DMS153 treated with DMSO at 0.1 percent for 48 hours (cell line): Measurements from ENCODE around the gene NSD1.

ENCODE experiments used
- DNase-seq: peaks from one replicate; lab custom pipeline; 2025; ENCODE audit not compliant: unreplicated experiment; lab: John Stamatoyannopoulos, UW

The NSD1 gene

GRCh38 chr5:177343777-177344176 is 210.2 kb downstream of the NSD1 start:
- no peak for DNase-seq

GRCh38 chr5:177344891-177345290 is 211.3 kb downstream of the NSD1 start:
- DNase-seq = no peak

- no peak for DNase-seq
These were observed 213.2 kb downstream of the NSD1 start for GRCh38 chr5:177346820-177347219.

DNA sequence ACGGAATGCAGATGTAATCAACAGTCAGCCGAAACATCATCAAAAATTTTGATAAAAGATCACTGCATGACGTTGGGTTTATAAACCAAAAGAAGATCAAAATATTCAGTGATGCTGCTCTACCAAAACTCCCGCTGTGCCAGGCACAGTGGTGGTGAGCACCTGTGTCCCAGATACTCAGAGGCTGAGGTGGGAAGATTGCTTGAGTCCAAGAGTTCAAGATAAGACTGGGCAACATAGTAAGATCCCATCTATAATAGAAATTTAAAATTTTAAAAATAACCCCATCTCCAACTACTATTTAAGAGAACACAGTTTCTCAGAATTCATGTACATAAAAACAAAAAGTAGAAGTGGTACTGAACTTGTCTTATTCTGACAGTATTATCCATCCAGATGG is 214.1 kb downstream of the NSD1 start:
- no peak for DNase-seq

DNA sequence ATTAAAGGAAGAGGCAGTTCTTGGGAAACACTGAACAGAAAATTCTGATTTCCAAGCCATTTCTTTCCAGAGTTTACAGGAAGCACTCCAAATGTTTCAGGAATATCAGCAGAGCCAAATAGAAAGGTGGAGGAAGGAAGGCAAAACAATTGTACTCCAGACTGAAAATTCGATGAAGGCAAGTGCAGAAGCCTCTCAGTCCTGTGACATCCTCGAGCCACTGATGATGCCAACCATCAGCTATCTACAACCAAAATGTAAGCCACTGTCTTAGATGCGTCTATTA is 215.7 kb downstream of the NSD1 start:
- DNase-seq = no peak

DNA sequence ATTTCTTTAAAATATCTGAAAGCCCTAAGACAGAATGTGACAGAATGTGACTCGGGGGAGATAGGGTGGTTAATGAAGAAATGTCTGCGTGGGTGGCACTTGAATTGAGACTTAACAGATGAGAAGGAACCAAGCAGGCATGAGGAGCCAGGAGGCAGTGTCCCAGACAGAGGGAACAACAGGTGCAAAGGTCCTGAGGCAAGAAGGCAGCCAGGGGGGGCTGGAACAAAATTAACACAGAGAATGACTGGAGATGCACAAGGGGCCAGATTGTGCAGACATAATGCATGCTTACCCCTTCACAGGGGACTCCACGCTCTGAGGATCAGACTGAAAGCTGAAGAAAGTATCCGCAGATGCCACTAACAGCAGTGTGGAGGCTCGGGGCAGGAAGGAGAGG is 216.2 kb downstream of the NSD1 start:
- DNase-seq = no peak
